ENCODE data around the gene UNC5A.

DNA sequence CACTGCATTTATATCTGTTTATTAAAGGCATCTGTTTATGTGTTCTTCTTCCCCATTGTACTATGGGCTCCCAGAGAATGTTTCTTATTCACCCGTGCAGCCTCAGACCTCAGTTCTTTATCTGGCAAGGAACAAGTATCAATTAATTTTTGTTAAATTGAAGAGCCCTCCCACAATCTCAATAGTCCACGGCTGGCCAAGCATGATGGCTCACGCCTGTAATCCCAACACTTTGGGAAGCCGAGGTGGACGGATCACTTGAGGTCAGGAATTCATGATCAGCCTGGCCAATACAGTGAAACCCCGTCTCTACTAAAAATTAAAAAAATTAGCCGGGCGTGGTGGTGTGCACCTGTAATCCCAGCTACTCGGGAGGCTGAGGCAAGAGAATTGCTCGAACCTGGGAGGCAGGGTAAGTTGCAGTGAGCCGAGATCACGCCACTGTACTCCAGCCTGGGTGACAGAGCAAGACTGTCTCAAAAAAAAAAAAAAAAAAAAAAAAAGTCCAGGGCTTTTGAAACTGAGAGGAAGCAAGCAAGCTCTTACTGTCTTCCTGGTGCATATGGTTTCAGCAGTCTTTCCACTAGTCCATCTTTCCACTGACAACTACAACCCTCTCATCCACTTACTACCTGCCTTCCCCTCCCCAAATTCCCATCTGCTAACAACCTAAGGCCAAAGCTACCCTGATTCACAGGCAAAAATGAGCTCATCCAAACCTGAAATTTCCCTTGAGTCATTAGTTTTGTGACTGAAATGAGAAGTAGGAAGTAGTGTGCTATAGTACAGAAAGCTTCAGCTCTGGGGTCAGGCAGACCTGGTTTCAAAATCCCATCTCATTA is 91.1 kb downstream of the UNC5A start:
- TF ChIP-seq, protein P1, sequence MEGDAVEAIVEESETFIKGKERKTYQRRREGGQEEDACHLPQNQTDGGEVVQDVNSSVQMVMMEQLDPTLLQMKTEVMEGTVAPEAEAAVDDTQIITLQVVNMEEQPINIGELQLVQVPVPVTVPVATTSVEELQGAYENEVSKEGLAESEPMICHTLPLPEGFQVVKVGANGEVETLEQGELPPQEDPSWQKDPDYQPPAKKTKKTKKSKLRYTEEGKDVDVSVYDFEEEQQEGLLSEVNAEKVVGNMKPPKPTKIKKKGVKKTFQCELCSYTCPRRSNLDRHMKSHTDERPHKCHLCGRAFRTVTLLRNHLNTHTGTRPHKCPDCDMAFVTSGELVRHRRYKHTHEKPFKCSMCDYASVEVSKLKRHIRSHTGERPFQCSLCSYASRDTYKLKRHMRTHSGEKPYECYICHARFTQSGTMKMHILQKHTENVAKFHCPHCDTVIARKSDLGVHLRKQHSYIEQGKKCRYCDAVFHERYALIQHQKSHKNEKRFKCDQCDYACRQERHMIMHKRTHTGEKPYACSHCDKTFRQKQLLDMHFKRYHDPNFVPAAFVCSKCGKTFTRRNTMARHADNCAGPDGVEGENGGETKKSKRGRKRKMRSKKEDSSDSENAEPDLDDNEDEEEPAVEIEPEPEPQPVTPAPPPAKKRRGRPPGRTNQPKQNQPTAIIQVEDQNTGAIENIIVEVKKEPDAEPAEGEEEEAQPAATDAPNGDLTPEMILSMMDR (conservative IDR thresholded peaks at IDR 0.05), result no peak
- TF ChIP-seq ZFX (IDR thresholded peaks at IDR 0.05), result no peak

All from C4-2B (cell line).